Measurements from ENCODE around the gene ACIN1.

- TF ChIP-seq YY1 (IDR thresholded peaks at IDR 0.05; ENCODE audit: extremely low read depth, insufficient replicate concordance, low read depth, low read length) (no peak), RAD21 (IDR thresholded peaks at IDR 0.05; ENCODE audit: low read depth) (no peak), CTCF (IDR thresholded peaks at IDR 0.05 in 2 of 3, conservative IDR thresholded peaks at IDR 0.05 in 1 of 3; ENCODE audit: borderline replicate concordance in 1 of 3, insufficient read depth in 1 of 3, low read depth in 2 of 3, low read length in 2 of 3) (no peak), EGR1 (IDR thresholded peaks at IDR 0.05; ENCODE audit: low read depth) (no peak), CEBPB (IDR thresholded peaks at IDR 0.05; ENCODE audit: low read depth) (no peak), EZH2 (IDR thresholded peaks at IDR 0.05) (no peak), JUND (IDR thresholded peaks at IDR 0.05) (no peak), ZBTB33 (IDR thresholded peaks at IDR 0.05; ENCODE audit: extremely low read depth, insufficient replicate concordance, low read length) (no peak), FOSL1 (IDR thresholded peaks at IDR 0.05; ENCODE audit: low read depth) (no peak), ATF3 (IDR thresholded peaks at IDR 0.05) (no peak), EZH2phosphoT487 (IDR thresholded peaks at IDR 0.05; ENCODE audit: borderline replicate concordance) (no peak), POLR2A (IDR thresholded peaks at IDR 0.05; ENCODE audit: borderline replicate concordance, extremely low read depth, insufficient read depth, insufficient read length) (no peak)
These were observed 36.1 kb downstream of the ACIN1 start for GRCh38 chr14:23058654-23059504.

Data from HCT116 (cell line).